ENCODE measurements around the gene GLP2R. TPM values are rescaled to one million over a fixed set of nuclear protein-coding genes. Genes with fewer than 3 reads are reported as not detected.

GLP2R gene
- total RNA-seq, 4 donors from 2014 or later: 1.1 TPM; not detected in 3

GRCh38 chr17:9905902-9906301 is 80.2 kb downstream of the GLP2R start:
- Histone ChIP-seq H3K27me3 (peaks cover 0 to 7% (median 0%) of the 10 kb centered on the region in 3 donors), H3K4me3 (no peak overlapping the region), H3K9me3 (no peaks in the 10 kb centered on the region), H3K27ac (no peak overlapping the region), H3K36me3 (no peaks in the 10 kb centered on the region), H3K4me1 (no peaks in the 10 kb centered on the region)
- TF ChIP-seq CTCF (IDR thresholded peaks at IDR 0.05 in 4 of 5, conservative IDR thresholded peaks at IDR 0.05 in 1 of 5) (peak in 2 of 5 experiments; percentile 18 to 23), POLR2A (IDR thresholded peaks at IDR 0.05) (no peak)
- intact Hi-C loops (cut with DNase I; ENCODE audit: low total_unique reads) (no loop called here), in situ Hi-C loops (cut with MboI; ENCODE audit: low sequenced_read_pairs in 4 of 4) (loop anchor here in 3 of 4 donors (25.0 kb wide), 3 partner anchors 94 to 706 kb away; partner anchors contain the start of gene GSG1L2 (in 1 of the 3))
- ATAC-seq (no peak), DNase-seq (no peak)

- no peaks in the 10 kb centered on the region for H3K4me1 ChIP-seq
- no peaks in the 10 kb centered on the region for H3K36me3 ChIP-seq
- no peaks in the 10 kb centered on the region for H3K9me3 ChIP-seq
- peaks cover 0 to 7% (median 0%) of the 10 kb centered on the region in 3 donors for H3K27me3 ChIP-seq
- no peak overlapping the region for H3K27ac ChIP-seq
- TF ChIP-seq POLR2A (IDR thresholded peaks at IDR 0.05) (no peak), CTCF (IDR thresholded peaks at IDR 0.05 in 4 of 5, conservative IDR thresholded peaks at IDR 0.05 in 1 of 5) (no peak)
- no peak overlapping the region for H3K4me3 ChIP-seq
- intact Hi-C loops (cut with DNase I; ENCODE audit: low total_unique reads): no loop called here
- in situ Hi-C loops (cut with MboI; ENCODE audit: low sequenced_read_pairs in 4 of 4): loop anchor here in 3 of 4 donors (25.0 kb wide), 3 partner anchors 94 to 706 kb away; partner anchors contain the start of gene GSG1L2 (in 1 of the 3)
- ATAC-seq (no peak), DNase-seq (no peak)
These were observed 80.9 kb downstream of the GLP2R start for GRCh38 chr17:9906616-9907015.

GRCh38 chr17:9907131-9907530 is 81.4 kb downstream of the GLP2R start:
- Histone ChIP-seq H3K27ac (no peak overlapping the region), H3K9me3 (no peaks in the 10 kb centered on the region), H3K4me1 (no peaks in the 10 kb centered on the region), H3K36me3 (no peaks in the 10 kb centered on the region), H3K27me3 (peaks cover 0 to 7% (median 0%) of the 10 kb centered on the region in 3 donors), H3K4me3 (no peak overlapping the region)
- TF ChIP-seq POLR2A (IDR thresholded peaks at IDR 0.05) (no peak), CTCF (IDR thresholded peaks at IDR 0.05 in 4 of 5, conservative IDR thresholded peaks at IDR 0.05 in 1 of 5) (no peak)
- in situ Hi-C loops (cut with MboI; ENCODE audit: low sequenced_read_pairs in 4 of 4) (loop anchor here in 3 of 4 donors (25.0 kb wide), 3 partner anchors 95 to 705 kb away; partner anchors contain the start of gene GSG1L2 (in 1 of the 3)), intact Hi-C loops (cut with DNase I; ENCODE audit: low total_unique reads) (no loop called here)
- DNase-seq: no peak
- ATAC-seq: no peak

GRCh38 chr17:9907883-9908648 is 82.3 kb downstream of the GLP2R start:
- Histone ChIP-seq H3K27me3 (peaks cover 0 to 7% (median 0%) of the 10 kb centered on the region in 3 donors), H3K4me3 (no peak overlapping the region), H3K36me3 (no peaks in the 10 kb centered on the region), H3K9me3 (no peaks in the 10 kb centered on the region), H3K4me1 (no peaks in the 10 kb centered on the region), H3K27ac (no peak overlapping the region)
- TF ChIP-seq CTCF (IDR thresholded peaks at IDR 0.05 in 4 of 5, conservative IDR thresholded peaks at IDR 0.05 in 1 of 5) (no peak), POLR2A (IDR thresholded peaks at IDR 0.05) (no peak)
- ATAC-seq (no peak), DNase-seq (no peak)
- intact Hi-C loops (cut with DNase I; ENCODE audit: low total_unique reads): no loop called here
- in situ Hi-C loops (cut with MboI; ENCODE audit: low sequenced_read_pairs in 4 of 4): loop anchor here in 3 of 4 donors (25.0 kb wide), 3 partner anchors 96 to 704 kb away; partner anchors contain the start of gene GSG1L2 (in 1 of the 3)

Data from gastrocnemius medialis (tissue), 4 donors.